ENCODE data around the gene KMT2E.

Gene KMT2E

GRCh38 chr7:105007298-105007697 is 6.7 kb upstream of the KMT2E start:
- DNase-seq (ENCODE audit: low spot score) = no peak

GRCh38 chr7:105009667-105010503 is 4.1 kb upstream of the KMT2E start:
- no peak for DNase-seq (ENCODE audit: low spot score)

- DNase-seq (ENCODE audit: low spot score) = no peak
Observed at GRCh38 chr7:105010504-105011130, 3.4 kb upstream of the KMT2E start.

- no peak for DNase-seq (ENCODE audit: low spot score)
Observed at GRCh38 chr7:105011141-105011830, 2.7 kb upstream of the KMT2E start.

GRCh38 chr7:105011831-105012502 is 2.0 kb upstream of the KMT2E start:
- DNase-seq (ENCODE audit: low spot score) = no peak

GRCh38 chr7:105012503-105013220 is 1.3 kb upstream of the KMT2E start:
- peak; percentile 99 for DNase-seq (ENCODE audit: low spot score)

- DNase-seq (ENCODE audit: low spot score) = peak; percentile 96
Observed at GRCh38 chr7:105013221-105013815, 687 bp upstream of the KMT2E start.

GRCh38 chr7:105014693-105015389 is 836 bp downstream of the KMT2E start:
- peak; percentile 57 for DNase-seq (ENCODE audit: low spot score)

- DNase-seq (ENCODE audit: low spot score) = peak; percentile 45
Observed at GRCh38 chr7:105015390-105015965, 1.5 kb downstream of the KMT2E start.

- no peak for DNase-seq (ENCODE audit: low spot score)
Observed at GRCh38 chr7:105016068-105016708, 2.2 kb downstream of the KMT2E start.

- no peak for DNase-seq (ENCODE audit: low spot score)
Observed at GRCh38 chr7:105016709-105017656, 3.0 kb downstream of the KMT2E start.

GRCh38 chr7:105017657-105018365 is 3.8 kb downstream of the KMT2E start:
- DNase-seq (ENCODE audit: low spot score) = no peak

GRCh38 chr7:105019269-105019668 is 5.3 kb downstream of the KMT2E start:
- DNase-seq (ENCODE audit: low spot score) = no peak

- DNase-seq (ENCODE audit: low spot score) = no peak
Observed at GRCh38 chr7:105020926-105021325, 6.9 kb downstream of the KMT2E start.

- DNase-seq (ENCODE audit: low spot score) = no peak
Observed at GRCh38 chr7:105021352-105021751, 7.3 kb downstream of the KMT2E start.

GRCh38 chr7:105021967-105022366 is 8.0 kb downstream of the KMT2E start:
- DNase-seq (ENCODE audit: low spot score) = no peak

GRCh38 chr7:105022458-105022857 is 8.5 kb downstream of the KMT2E start:
- no peak for DNase-seq (ENCODE audit: low spot score)

- no peak for DNase-seq (ENCODE audit: low spot score)
Observed at GRCh38 chr7:105024734-105025133, 10.7 kb downstream of the KMT2E start.
